PC-3 (cell line): Measurements from ENCODE around the gene COMMD8.

Experiments
- CTCF ChIP-seq: fragments of 300-600 bp; sonication (generic); conservative IDR thresholded peaks from 2 replicates; pipeline ENCODE4 v1.5.1; 2017; ENCODE audit warnings: antibody characterized with exemption, low read depth, mild to moderate bottlenecking, low read length
- EZH2 ChIP-seq: fragments of 300-600 bp; sonication (generic); IDR thresholded peaks from one replicate; pipeline ENCODE4 v1.6.1; 2017; ENCODE audit warnings: antibody characterized with exemption, mild to moderate bottlenecking, low read length; ENCODE audit not compliant: unreplicated experiment

GRCh38 chr4:47494124-47494430 is 30.6 kb upstream of the COMMD8 start:
- TF ChIP-seq EZH2: no peak
- TF ChIP-seq CTCF: no peak
